Natural killer cell (primary cell): Measurements from ENCODE around the gene COQ8A. TPM values are rescaled to one million over a fixed set of nuclear protein-coding genes. Genes with fewer than 3 reads are reported as not detected.

Experiments used
- ATAC-seq, 3 donors: fragments of 150-1000 bp in 2 of 3; fragments of 200-7000 bp in 1 of 3; cut with Tn5 transposase; 1 replicate in 1 of 3; 2 replicates in 2 of 3; pipeline ENCODE4 v1.10.0; 2021; ENCODE audit warnings: mild to moderate bottlenecking in 2 of 3, moderate library complexity in 2 of 3
- DNase-seq, 2 donors: peaks; one replicate each; pipeline versions ENCODE4 v3.0.0 to v3.0.0-alpha.2; 2013 to 2021; ENCODE audit warnings: mixed read lengths in 1 of 2
- H3K27ac ChIP-seq: one replicate; pipeline ENCODE4 v1.5.1; 2013; ENCODE audit warnings: mild to moderate bottlenecking, low read length
- H3K27me3 ChIP-seq: one replicate; pipeline ENCODE4 v1.6.1; 2013; ENCODE audit warnings: low read length; ENCODE audit not compliant: control insufficient read depth, insufficient read depth
- H3K36me3 ChIP-seq: one replicate; pipeline ENCODE4 v1.6.1; 2013; ENCODE audit warnings: low read length; ENCODE audit not compliant: control insufficient read depth, insufficient read depth
- H3K4me1 ChIP-seq: one replicate; pipeline ENCODE4 v1.6.1; 2013; ENCODE audit warnings: low read length; ENCODE audit not compliant: control insufficient read depth, insufficient read depth
- H3K4me3 ChIP-seq: one replicate; pipeline ENCODE4 v1.5.1; 2013; ENCODE audit warnings: low read length
- H3K9me3 ChIP-seq: one replicate; pipeline ENCODE4 v1.6.1; 2013; ENCODE audit warnings: low read length; ENCODE audit not compliant: control insufficient read depth, insufficient read depth
- H3K27ac Mint-ChIP-seq, 2 donors: one replicate each; pipeline ENCODE4 v1.8.0; 2022; ENCODE audit warnings: mild to moderate bottlenecking in 2 of 2, mixed read lengths in 2 of 2, moderate library complexity in 1 of 2
- H3K27me3 Mint-ChIP-seq, 2 donors: one replicate each; pipeline ENCODE4 v1.8.0; 2022; ENCODE audit warnings: low read depth in 2 of 2, mixed read lengths in 2 of 2
- H3K36me3 Mint-ChIP-seq: one replicate; pipeline ENCODE4 v1.8.0; 2022; ENCODE audit warnings: mixed read lengths
- H3K4me1 Mint-ChIP-seq, 2 donors: one replicate each; pipeline ENCODE4 v1.8.0; 2022; ENCODE audit warnings: mixed read lengths in 2 of 2
- H3K4me3 Mint-ChIP-seq: one replicate; pipeline ENCODE4 v1.8.0; 2022; ENCODE audit warnings: mild to moderate bottlenecking, moderate library complexity, mixed read lengths
- H3K9me3 Mint-ChIP-seq, 2 donors: one replicate each; pipeline ENCODE4 v1.8.0; 2022; ENCODE audit warnings: mixed read lengths in 2 of 2
- WGBS: methylation state at CpG from one replicate; pipeline ENCODE4 v1.1.7; 2013; ENCODE audit warnings: missing lambda C conversion rate; ENCODE audit not compliant: insufficient coverage; 5-methylcytosine and 5-hydroxymethylcytosine counted together
- intact Hi-C: fragments of 100-400 bp; cut with micrococcal nuclease; formaldehyde crosslinking; loops from one replicate; pipeline ENCODE4 v1.14.2; 2022
- total RNA-seq, 4 donors: library from RNA; stranded (reverse); fragments of 120-200 nt in 1 of 4; gene quantifications; one replicate each; pipeline versions ENCODE4 v1.2.3 to v1.2.4, GENCODE V29; 2013 to 2022
- TF ChIP-seq, protein P1 (sequence below): fragments of 200-600 bp; IDR thresholded peaks from one replicate; pipeline ENCODE4 v1.8.0; 2022; ENCODE audit warnings: antibody characterized with exemption

COQ8A gene
- total RNA-seq, 3 donors from 2014 or later (not counting 1 experiment from before 2014, with no cell fraction given) = 42.9 to 59.7 (median 56.2) TPM

DNA sequence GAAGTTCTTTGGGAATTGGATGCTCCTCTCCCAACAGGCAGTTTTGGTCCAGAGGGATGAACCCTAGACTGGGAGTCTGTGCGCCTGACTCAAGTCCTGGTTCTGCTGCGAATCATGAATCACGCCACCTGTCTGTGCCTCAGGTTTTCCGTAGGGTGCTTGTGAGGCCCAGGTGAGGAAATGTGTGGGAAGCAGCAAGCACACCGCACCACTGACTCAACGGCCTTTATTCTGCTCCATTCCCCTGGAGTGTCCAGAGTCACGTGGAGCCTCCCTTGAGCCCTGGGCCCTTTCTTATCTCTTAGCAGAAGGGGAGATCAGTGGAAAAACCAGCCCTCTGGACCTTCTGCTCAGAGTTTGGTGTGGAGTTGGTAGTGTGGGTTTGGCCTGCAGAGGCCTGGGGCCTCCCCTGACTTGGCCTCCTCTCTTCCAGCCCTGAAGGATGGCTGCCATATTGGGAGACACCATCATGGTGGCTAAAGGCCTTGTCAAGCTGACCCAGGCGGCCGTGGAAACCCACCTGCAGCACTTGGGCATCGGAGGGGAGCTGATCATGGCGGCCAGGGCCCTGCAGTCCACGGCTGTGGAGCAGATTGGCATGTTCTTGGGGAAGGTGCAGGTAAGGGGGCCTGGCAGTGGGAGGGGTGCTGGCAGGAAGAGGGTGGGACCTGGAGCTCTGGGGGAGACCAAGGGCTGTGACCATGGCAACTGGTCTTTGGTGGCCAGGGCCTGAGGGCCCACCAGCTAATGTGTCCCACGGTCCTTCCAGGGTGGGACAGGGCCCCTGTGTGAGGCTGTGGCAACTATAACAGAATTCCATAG lies 21.1 kb downstream of the COQ8A start:
- Mint-ChIP-seq H3K4me3 (no peak overlapping the region), H3K27ac (peak overlapping the region in 1 of 2 donors; percentile 34), H3K9me3 (peaks cover 0 to 4% of the 10 kb centered on the region in 2 donors), H3K4me1 (peaks cover 23 to 34% of the 10 kb centered on the region in 2 donors), H3K36me3 (no peaks in the 10 kb centered on the region), H3K27me3 (no peaks in the 10 kb centered on the region)
- 95% methylated on average over 13 of the region's 13 CpGs for WGBS
- Histone ChIP-seq H3K27me3 (no peaks in the 10 kb centered on the region), H3K36me3 (peaks cover 10% of the 10 kb centered on the region), H3K4me3 (no peak overlapping the region), H3K4me1 (no peaks in the 10 kb centered on the region), H3K9me3 (no peaks in the 10 kb centered on the region), H3K27ac (no peak overlapping the region)
- DNase-seq (no peak), ATAC-seq (no peak)
- TF ChIP-seq, protein P1, sequence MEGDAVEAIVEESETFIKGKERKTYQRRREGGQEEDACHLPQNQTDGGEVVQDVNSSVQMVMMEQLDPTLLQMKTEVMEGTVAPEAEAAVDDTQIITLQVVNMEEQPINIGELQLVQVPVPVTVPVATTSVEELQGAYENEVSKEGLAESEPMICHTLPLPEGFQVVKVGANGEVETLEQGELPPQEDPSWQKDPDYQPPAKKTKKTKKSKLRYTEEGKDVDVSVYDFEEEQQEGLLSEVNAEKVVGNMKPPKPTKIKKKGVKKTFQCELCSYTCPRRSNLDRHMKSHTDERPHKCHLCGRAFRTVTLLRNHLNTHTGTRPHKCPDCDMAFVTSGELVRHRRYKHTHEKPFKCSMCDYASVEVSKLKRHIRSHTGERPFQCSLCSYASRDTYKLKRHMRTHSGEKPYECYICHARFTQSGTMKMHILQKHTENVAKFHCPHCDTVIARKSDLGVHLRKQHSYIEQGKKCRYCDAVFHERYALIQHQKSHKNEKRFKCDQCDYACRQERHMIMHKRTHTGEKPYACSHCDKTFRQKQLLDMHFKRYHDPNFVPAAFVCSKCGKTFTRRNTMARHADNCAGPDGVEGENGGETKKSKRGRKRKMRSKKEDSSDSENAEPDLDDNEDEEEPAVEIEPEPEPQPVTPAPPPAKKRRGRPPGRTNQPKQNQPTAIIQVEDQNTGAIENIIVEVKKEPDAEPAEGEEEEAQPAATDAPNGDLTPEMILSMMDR = no peak
- intact Hi-C loops = no loop called here

DNA sequence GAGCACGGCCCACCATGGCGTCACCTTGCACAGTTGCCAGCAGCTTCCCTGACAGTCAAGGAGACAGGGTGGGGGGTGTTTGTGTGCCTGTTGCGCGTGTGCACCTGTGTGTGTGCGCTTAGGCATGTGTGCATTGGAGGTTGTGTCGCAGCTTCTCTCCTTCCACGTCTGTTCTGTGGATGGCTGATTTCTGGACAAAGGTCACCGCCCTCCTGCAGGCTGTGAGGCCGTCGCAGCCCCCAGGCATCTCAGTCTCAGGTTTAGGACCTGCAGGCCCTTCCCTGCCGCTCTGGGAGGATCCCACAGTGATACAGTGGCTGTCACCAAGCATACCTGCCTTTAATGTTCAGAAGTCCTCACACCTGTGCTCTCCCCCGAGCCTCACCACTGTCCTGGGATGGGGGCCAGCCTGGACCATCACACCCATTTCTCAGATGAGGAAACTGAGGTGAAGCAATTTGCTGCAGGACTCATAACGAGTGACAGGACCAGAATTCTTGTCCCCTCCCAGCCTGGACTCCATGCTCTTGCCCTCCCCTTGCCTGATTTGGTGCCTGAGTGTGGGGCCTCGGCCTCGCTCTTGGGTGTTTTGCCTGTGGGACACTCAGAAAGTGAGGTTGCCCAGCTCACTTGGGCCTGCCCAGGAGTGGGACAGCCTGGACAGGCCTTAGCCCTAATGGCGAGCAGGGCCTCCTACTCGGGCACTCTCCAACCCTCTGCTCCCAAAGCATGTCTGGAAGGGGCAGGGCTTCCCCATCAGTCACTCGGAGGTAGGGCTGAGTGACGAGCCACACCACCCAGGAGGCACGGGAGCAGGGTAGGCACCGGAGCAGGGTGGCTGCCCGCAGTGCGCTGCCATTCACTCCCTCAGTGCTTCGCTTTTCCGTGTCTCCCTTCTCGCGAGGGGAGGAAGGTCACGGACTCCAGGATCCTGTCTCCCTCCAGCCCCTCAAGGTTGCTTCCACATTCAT lies 22.6 kb downstream of the COQ8A start:
- Histone ChIP-seq H3K4me1 (no peaks in the 10 kb centered on the region), H3K4me3 (no peak overlapping the region), H3K27me3 (no peaks in the 10 kb centered on the region), H3K27ac (no peak overlapping the region), H3K9me3 (no peaks in the 10 kb centered on the region), H3K36me3 (peaks cover 15% of the 10 kb centered on the region)
- intact Hi-C loops = no loop called here
- Mint-ChIP-seq H3K36me3 (no peaks in the 10 kb centered on the region), H3K27me3 (no peaks in the 10 kb centered on the region), H3K27ac (no peak overlapping the region), H3K4me1 (peaks cover 19 to 23% of the 10 kb centered on the region in 2 donors), H3K9me3 (no peaks in the 10 kb centered on the region), H3K4me3 (no peak overlapping the region)
- 94% methylated on average over 28 of the region's 28 CpGs for WGBS
- ATAC-seq = no peak
- TF ChIP-seq, protein P1 = no peak
- DNase-seq = no peak

DNA sequence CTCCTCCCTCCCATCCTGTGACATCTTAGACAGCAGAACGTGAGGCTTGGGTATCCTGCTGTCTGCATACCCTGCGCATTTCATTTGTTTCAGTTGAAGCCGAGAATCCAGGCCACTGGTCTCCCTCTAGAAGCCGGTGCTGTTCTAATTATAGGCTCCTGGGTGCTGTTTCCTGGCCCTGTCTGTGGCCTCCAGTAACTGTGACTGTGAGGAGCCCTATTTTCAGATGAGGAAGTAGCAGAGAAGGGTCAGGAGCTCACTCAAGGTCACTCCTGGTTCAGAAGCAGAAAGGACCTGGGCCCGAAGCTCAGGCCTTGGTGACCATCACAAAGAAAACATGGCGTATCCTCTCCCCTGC lies 24.0 kb downstream of the COQ8A start:
- H3K4me3 Mint-ChIP-seq = no peak overlapping the region
- peaks cover 15% of the 10 kb centered on the region for H3K36me3 ChIP-seq

More for the DNA sequence above, 24.0 kb downstream of the COQ8A start:
- H3K27ac ChIP-seq = no peak overlapping the region
- DNase-seq (no peak), ATAC-seq (no peak)
- TF ChIP-seq, protein P1 = no peak
- no peaks in the 10 kb centered on the region for H3K27me3 ChIP-seq
- H3K9me3 Mint-ChIP-seq = no peaks in the 10 kb centered on the region
- no peak overlapping the region for H3K27ac Mint-ChIP-seq
- no peaks in the 10 kb centered on the region for H3K36me3 Mint-ChIP-seq
- 48% methylated on average over 6 of the region's 6 CpGs for WGBS
- H3K4me1 Mint-ChIP-seq = peaks cover 13 to 18% of the 10 kb centered on the region in 2 donors
- H3K4me3 ChIP-seq = no peak overlapping the region
- no peaks in the 10 kb centered on the region for H3K4me1 ChIP-seq
- H3K9me3 ChIP-seq = no peaks in the 10 kb centered on the region
- H3K27me3 Mint-ChIP-seq = no peaks in the 10 kb centered on the region
- intact Hi-C loops = no loop called here
